Upper lobe of right lung (tissue), 1 donor: Measurements from ENCODE around the gene SDC1. TPM values are rescaled to one million over a fixed set of nuclear protein-coding genes. Genes with fewer than 3 reads are reported as not detected.

Experiments used
- ATAC-seq: fragments of 200-7000 bp; cut with Tn5 transposase; one replicate; pipeline ENCODE4 v1.9.1; 2020; ENCODE audit warnings: mild to moderate bottlenecking, moderate library complexity
- DNase-seq: peaks from one replicate; pipeline ENCODE4 v3.0.0-alpha.2; 2020
- H3K27ac ChIP-seq: fragments of 200-600 bp; one replicate; pipeline ENCODE4 v1.8.0; 2022
- H3K27me3 ChIP-seq: fragments of 200-600 bp; one replicate; pipeline ENCODE4 v1.8.0; 2022; ENCODE audit warnings: mild to moderate bottlenecking
- H3K36me3 ChIP-seq: fragments of 200-600 bp; one replicate; pipeline ENCODE4 v1.8.0; 2022
- H3K4me1 ChIP-seq: fragments of 200-600 bp; one replicate; pipeline ENCODE4 v1.8.0; 2022
- H3K4me3 ChIP-seq: fragments of 200-600 bp; one replicate; pipeline ENCODE4 v1.8.0; 2022; ENCODE audit warnings: mild to moderate bottlenecking
- H3K9me3 ChIP-seq: fragments of 200-600 bp; one replicate; pipeline ENCODE4 v1.8.0; 2022
- CTCF ChIP-seq: fragments of 200-600 bp; IDR thresholded peaks from one replicate; pipeline ENCODE4 v1.8.0; 2022; ENCODE audit warnings: antibody characterized with exemption
- intact Hi-C: fragments of 100-400 bp; cut with DNase I; formaldehyde crosslinking; loops from one replicate; pipeline ENCODE4 v1.11.0; 2022
- total RNA-seq: library from RNA; stranded (reverse); fragmentation: NEBNext Ultra II Directional; extraction: Animal tissue kit (Norgen Biotek cat#: 25700); gene quantifications from one replicate; pipeline ENCODE4 v1.2.1, GENCODE V29; 2021
- donor health status: DM: no; HTN: yes; CAD: no; lungs with severe emphysema.

The SDC1 gene
- total RNA-seq, 1 donor from 2014 or later, result 148 TPM

DNA sequence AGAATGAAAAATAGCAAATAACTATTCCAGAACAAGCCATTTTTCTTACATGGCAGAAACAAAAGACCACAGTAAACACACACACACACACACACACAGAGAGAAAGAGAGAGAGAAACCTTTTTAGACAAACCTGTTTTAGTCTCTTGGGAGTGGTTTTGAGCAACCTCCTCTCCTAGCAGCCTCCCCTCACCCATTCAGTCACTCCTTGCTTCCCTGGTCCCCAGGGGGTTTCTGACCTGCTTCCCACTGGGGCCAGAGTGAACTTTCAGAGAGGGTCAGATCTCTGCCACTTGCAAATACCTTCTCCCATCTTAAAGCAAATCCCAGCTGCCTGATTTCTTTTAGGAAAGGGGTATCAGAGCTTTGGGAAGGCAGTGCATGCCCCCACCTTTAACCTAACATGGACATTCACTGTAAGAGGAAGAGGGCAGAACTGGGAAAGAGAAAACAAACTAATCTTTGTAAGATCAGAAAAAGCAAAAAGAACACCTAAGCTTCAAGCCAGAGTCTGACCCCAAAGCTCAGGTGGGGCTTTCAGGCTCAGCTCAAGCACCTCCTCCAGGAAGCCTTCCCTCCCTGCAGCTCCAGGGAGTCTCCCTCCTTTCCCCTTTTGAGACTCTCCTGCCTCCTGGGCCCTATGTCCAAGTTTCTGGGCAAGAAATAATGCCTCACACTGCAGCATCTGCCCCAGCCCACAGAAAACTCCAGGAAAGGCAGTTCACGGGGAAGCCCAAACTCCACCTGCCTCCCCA lies 2.7 kb downstream of the SDC1 start:
- intact Hi-C loops, result no loop called here
- Histone ChIP-seq H3K9me3 (no peaks in the 10 kb centered on the region), H3K36me3 (no peaks in the 10 kb centered on the region), H3K27me3 (peaks cover 3% of the 10 kb centered on the region), H3K4me1 (peaks cover 16% of the 10 kb centered on the region), H3K4me3 (peak overlapping the region; percentile 65), H3K27ac (no peak overlapping the region)
- no peak for ATAC-seq
- no peak for TF ChIP-seq CTCF
- DNase-seq, result peak; percentile 6

DNA sequence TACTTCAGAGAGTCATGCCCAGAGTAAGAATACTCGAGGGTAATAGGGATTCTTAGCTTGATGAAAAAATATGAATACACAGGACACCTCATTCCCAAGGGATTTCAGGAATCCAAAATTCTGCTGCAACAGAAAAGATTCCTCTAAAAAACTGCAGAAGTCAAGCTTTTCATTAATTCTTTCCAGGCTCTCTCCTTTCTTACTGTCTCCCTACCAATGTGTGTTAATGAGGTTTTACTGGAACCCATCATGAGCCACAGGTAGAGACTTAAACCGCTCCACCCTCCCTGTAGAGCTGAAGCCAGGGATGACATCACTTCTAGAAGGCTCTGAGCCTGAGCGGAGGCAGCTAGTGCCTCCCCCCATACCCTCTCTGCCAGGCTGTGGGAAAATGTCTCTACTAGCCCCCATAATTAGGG lies 3.4 kb downstream of the SDC1 start:
- H3K27me3 ChIP-seq, result peaks cover 3% of the 10 kb centered on the region
- H3K27ac ChIP-seq, result no peak overlapping the region
- no peak for ATAC-seq
- H3K4me1 ChIP-seq, result peaks cover 16% of the 10 kb centered on the region
- no peak overlapping the region for H3K4me3 ChIP-seq
- intact Hi-C loops, result no loop called here
- H3K36me3 ChIP-seq, result no peaks in the 10 kb centered on the region
- peak; percentile 10 for DNase-seq
- H3K9me3 ChIP-seq, result no peaks in the 10 kb centered on the region
- no peak for TF ChIP-seq CTCF

GRCh38 chr2:20220806-20221554 lies 4.0 kb downstream of the SDC1 start:
- Histone ChIP-seq H3K4me1 (peaks cover 16% of the 10 kb centered on the region), H3K36me3 (no peaks in the 10 kb centered on the region), H3K27ac (no peak overlapping the region), H3K9me3 (no peaks in the 10 kb centered on the region), H3K4me3 (no peak overlapping the region), H3K27me3 (peaks cover 3% of the 10 kb centered on the region)
- peak; percentile 10 for DNase-seq
- intact Hi-C loops, result no loop called here
- no peak for ATAC-seq
- TF ChIP-seq CTCF, result no peak

DNA sequence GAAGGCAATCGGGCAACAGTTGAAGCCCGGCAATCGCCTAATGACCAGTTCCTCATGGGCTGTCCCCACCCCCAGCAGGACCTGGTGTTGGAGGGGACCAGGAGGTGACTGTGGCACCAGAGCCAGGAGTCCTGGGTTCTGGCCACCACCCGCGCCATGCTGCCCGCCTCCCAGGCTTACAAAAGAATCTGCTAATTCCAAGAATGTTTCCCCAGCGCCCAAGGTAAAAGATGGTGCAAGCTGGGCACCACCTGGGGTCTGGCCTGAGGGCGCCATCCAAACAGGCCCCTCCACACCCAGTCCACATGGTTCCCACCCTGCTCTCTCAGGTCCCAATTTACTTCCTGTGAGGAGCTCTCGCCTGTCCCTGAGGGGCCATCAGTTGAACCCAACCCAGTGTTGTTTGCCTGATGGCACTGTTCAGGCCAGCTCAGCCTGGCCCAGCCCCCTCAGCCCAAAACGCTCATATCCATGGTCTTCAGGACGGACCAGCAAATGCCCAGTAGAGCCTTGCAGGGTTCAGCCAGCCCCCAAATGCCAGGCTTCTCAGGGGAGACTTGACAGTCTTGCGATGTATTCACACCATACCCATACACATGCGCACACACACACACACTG lies 5.1 kb downstream of the SDC1 start:
- Histone ChIP-seq H3K4me3 (no peak overlapping the region), H3K27me3 (peaks cover 3% of the 10 kb centered on the region), H3K27ac (no peak overlapping the region), H3K36me3 (no peaks in the 10 kb centered on the region), H3K4me1 (peaks cover 8% of the 10 kb centered on the region), H3K9me3 (no peaks in the 10 kb centered on the region)
- DNase-seq, result peak; percentile 52
- no peak for TF ChIP-seq CTCF
- intact Hi-C loops, result no loop called here
- ATAC-seq, result no peak

GRCh38 chr2:20218331-20219320 lies 6.3 kb downstream of the SDC1 start:
- H3K27me3 ChIP-seq, result no peaks in the 10 kb centered on the region
- H3K36me3 ChIP-seq, result no peaks in the 10 kb centered on the region
- DNase-seq (peak; percentile 52), ATAC-seq (no peak)
- intact Hi-C loops, result no loop called here
- no peak overlapping the region for H3K4me3 ChIP-seq
- peaks cover 7% of the 10 kb centered on the region for H3K4me1 ChIP-seq
- TF ChIP-seq CTCF, result no peak
- H3K27ac ChIP-seq, result no peak overlapping the region
- H3K9me3 ChIP-seq, result no peaks in the 10 kb centered on the region
